Lower lobe of right lung (tissue), 2 donors: Measurements from ENCODE around the gene SLC1A4. TPM values are rescaled to one million over a fixed set of nuclear protein-coding genes. Genes with fewer than 3 reads are reported as not detected.

Experiments used
- ATAC-seq, 2 donors: fragments of 200-7000 bp; cut with Tn5 transposase; one replicate each; pipeline ENCODE4 v1.9.1; 2020 to 2022; ENCODE audit warnings: mild to moderate bottlenecking in 2 of 2, moderate library complexity in 2 of 2
- DNase-seq: peaks from one replicate; pipeline ENCODE4 v3.0.0-alpha.2; 2020
- H3K27ac ChIP-seq: fragments of 200-600 bp; one replicate; pipeline ENCODE4 v1.8.0; 2022
- H3K27me3 ChIP-seq: fragments of 200-600 bp; one replicate; pipeline ENCODE4 v1.8.0; 2022; ENCODE audit warnings: low read depth
- H3K36me3 ChIP-seq: fragments of 200-600 bp; one replicate; pipeline ENCODE4 v1.8.0; 2022; ENCODE audit warnings: mild to moderate bottlenecking
- H3K4me1 ChIP-seq: fragments of 200-600 bp; one replicate; pipeline ENCODE4 v1.8.0; 2022
- H3K4me3 ChIP-seq: fragments of 200-600 bp; one replicate; pipeline ENCODE4 v1.8.0; 2022; ENCODE audit warnings: mild to moderate bottlenecking
- H3K9me3 ChIP-seq: fragments of 200-600 bp; one replicate; pipeline ENCODE4 v1.8.0; 2022
- intact Hi-C: fragments of 100-400 bp; cut with DNase I; formaldehyde crosslinking; loops from one replicate; pipeline ENCODE4 v1.11.0; 2022
- total RNA-seq: library from RNA; stranded (reverse); fragmentation: NEBNext Ultra II Directional; extraction: Animal tissue kit (Norgen Biotek cat#: 25700); gene quantifications from one replicate; pipeline ENCODE4 v1.2.1, GENCODE V29; 2021
- TF ChIP-seq, protein P1 (sequence below): fragments of 200-600 bp; IDR thresholded peaks from one replicate; pipeline ENCODE4 v1.8.0; 2022; ENCODE audit warnings: antibody characterized with exemption, mild to moderate bottlenecking
- donor health status: DM: no; HTN: yes; CAD: no; lungs with severe emphysema.

The SLC1A4 gene
- total RNA-seq, 1 donor from 2014 or later = 9.7 TPM

DNA sequence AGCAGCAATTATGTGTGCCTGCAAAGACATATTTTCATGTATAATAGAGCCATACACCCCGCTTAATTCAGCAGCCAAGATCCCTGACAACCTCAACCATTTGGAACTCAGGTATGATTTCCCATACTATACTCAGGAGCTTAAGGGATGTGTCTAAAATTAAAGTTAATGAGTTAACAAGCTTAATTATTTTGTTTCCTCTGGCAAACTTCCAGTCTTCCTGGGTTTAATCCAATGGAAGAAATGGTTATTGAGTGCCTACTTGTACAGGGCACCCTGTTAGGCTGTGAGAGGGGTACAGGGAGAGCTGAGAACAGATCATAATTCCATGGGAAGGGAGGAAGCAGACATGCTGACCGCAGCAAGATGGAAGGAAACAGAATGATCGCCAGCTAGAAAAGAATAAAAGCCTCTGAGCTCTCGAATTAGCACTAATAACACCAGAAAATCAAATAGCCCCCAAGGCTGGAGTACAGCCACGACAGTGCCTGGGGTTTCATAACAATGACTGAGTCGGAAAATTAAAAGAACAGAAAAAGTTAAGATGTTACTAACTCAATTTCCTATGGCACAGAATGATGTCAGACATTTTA, 46.2 kb downstream of the SLC1A4 start:
- intact Hi-C loops = no loop called here
- no peaks in the 10 kb centered on the region for H3K36me3 ChIP-seq
- H3K4me3 ChIP-seq = no peak overlapping the region
- TF ChIP-seq, protein P1, sequence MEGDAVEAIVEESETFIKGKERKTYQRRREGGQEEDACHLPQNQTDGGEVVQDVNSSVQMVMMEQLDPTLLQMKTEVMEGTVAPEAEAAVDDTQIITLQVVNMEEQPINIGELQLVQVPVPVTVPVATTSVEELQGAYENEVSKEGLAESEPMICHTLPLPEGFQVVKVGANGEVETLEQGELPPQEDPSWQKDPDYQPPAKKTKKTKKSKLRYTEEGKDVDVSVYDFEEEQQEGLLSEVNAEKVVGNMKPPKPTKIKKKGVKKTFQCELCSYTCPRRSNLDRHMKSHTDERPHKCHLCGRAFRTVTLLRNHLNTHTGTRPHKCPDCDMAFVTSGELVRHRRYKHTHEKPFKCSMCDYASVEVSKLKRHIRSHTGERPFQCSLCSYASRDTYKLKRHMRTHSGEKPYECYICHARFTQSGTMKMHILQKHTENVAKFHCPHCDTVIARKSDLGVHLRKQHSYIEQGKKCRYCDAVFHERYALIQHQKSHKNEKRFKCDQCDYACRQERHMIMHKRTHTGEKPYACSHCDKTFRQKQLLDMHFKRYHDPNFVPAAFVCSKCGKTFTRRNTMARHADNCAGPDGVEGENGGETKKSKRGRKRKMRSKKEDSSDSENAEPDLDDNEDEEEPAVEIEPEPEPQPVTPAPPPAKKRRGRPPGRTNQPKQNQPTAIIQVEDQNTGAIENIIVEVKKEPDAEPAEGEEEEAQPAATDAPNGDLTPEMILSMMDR = no peak
- no peak overlapping the region for H3K27ac ChIP-seq
- H3K9me3 ChIP-seq = no peaks in the 10 kb centered on the region
- no peak for ATAC-seq
- no peak for DNase-seq
- H3K27me3 ChIP-seq = no peaks in the 10 kb centered on the region
- H3K4me1 ChIP-seq = peaks cover 15% of the 10 kb centered on the region

DNA sequence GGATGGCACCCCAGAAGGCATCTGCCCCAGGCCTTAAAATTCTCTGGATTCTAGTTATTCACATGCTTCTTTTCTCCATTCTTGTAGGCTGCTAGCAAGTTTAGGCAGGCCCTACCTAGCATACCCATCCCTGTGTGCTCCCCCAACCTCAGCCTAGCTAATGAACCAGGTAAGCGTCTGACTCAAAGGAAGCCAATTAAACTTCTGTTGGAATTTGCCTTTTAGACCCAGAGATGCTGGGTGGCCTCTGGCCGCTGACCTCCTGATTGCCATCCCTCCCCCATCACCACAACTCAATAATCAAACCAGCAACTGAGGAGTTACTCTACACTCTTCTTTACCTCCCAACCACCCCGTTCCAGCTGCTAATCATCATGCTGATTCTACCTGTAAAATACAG, 48.0 kb downstream of the SLC1A4 start:
- TF ChIP-seq, protein P1 = no peak
- no peak for ATAC-seq
- H3K4me1 ChIP-seq = peaks cover 3% of the 10 kb centered on the region
- H3K27ac ChIP-seq = no peak overlapping the region
- H3K36me3 ChIP-seq = no peaks in the 10 kb centered on the region
- intact Hi-C loops = no loop called here
- no peak overlapping the region for H3K4me3 ChIP-seq
- no peak for DNase-seq
- no peaks in the 10 kb centered on the region for H3K27me3 ChIP-seq
- H3K9me3 ChIP-seq = no peaks in the 10 kb centered on the region

DNA sequence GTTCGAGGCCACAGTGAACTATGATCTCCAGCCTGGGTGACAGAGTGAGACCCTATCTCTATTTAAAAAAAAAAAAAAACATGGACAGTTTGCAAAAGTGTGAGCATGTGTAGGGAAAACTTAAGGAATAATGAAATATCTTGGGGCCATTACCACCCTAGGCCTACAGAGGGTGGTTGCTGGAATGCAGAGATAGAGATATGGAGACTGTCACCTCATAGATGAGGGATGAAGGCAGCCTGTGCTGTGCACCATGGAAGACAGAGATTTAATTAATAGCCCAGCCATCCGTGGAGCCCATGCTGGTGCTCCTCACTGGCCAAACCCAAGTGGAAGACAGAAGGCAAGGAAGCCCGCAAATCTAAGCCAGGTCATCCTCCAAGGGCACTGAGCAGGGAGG, 50.4 kb downstream of the SLC1A4 start:
- Histone ChIP-seq H3K4me1 (no peaks in the 10 kb centered on the region), H3K4me3 (no peak overlapping the region), H3K9me3 (peaks cover 11% of the 10 kb centered on the region), H3K27me3 (no peaks in the 10 kb centered on the region), H3K27ac (no peak overlapping the region), H3K36me3 (no peaks in the 10 kb centered on the region)
- ATAC-seq = no peak
- no peak for DNase-seq
- intact Hi-C loops = loop anchor here (5.0 kb wide), 1 partner anchor 122 kb away; no protein-coding TSS in a partner anchor
- TF ChIP-seq, protein P1 = no peak

DNA sequence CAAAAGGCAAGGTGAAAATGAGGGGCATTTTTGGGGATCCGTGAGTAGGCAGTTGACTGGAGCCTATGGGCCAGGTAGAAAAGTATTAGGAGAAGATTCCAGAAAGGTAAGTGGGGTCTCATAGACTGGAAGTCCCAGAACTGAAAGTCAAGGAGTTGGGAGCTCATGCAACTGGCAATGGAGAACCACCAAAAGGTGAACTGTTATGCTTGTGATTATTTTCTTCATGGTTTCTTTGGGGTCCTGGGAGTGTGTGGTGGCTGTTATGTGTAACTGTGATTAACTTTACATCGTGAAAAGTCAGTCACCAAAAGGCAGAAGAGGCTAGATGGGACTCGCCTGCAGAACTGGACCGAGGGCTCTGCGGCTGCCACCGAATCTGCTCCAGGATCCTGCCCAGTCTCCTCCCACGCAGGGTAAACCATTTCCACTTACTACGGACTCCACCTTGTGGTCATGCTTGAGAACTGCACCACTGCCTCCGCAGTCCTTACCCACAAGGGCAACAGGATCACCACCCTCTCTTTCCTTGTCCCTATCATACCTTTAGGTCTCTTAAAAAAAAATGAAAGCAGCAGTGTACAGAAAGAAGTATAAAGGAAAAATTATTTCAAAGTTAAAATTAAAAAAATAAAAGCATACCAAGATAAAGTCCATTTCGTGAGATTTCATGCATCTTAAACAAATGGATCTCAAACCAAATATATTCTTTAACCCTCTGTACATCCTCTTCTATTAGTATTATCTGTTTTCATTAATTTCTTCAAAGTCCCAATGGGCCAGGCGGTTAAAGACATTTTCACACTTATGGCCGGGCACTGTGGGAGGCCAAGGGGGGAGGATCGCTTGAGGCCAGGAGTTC, 51.4 kb downstream of the SLC1A4 start:
- Histone ChIP-seq H3K4me3 (peak overlapping the region; percentile 27), H3K9me3 (peaks cover 11% of the 10 kb centered on the region), H3K27ac (no peak overlapping the region), H3K36me3 (no peaks in the 10 kb centered on the region), H3K4me1 (no peaks in the 10 kb centered on the region), H3K27me3 (no peaks in the 10 kb centered on the region)
- ATAC-seq (peak; percentile 97 to 98), DNase-seq (peak; percentile 86)
- TF ChIP-seq, protein P1 = peak; percentile 97
- intact Hi-C loops = loop anchor here (5.0 kb wide), 1 partner anchor 123 kb away; no protein-coding TSS in a partner anchor

DNA sequence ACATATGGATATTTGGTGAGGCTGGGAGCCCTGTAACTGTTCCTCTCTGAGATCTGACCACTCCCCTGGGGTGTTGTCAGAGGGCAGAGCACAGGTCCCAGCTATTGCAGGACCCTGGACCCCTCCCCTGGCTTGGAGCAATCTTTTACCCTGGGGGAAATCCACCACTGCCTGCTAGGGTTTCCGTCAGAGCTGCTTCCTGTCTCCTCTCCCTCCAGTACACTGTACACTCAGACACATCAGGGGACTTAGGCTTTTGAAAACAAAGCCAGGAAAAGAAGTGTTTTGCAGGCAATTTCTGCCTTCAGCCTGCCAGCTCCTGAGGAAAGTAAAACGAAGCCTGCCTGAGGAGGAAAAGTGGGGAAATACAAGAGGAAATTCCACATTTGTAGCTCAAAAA, 53.8 kb downstream of the SLC1A4 start:
- Histone ChIP-seq H3K36me3 (no peaks in the 10 kb centered on the region), H3K9me3 (peaks cover 11% of the 10 kb centered on the region), H3K4me3 (no peak overlapping the region), H3K4me1 (no peaks in the 10 kb centered on the region), H3K27me3 (no peaks in the 10 kb centered on the region), H3K27ac (peak overlapping the region; percentile 15)
- TF ChIP-seq, protein P1 = no peak
- intact Hi-C loops = loop anchor here (5.0 kb wide), 1 partner anchor 126 kb away; no protein-coding TSS in a partner anchor
- no peak for DNase-seq
- no peak for ATAC-seq
